Measurements from ENCODE around the gene TFDP1. TPM values are rescaled to one million over a fixed set of nuclear protein-coding genes. Genes with fewer than 3 reads are reported as not detected.

Gene TFDP1
- total RNA-seq, 1 donor from 2014 or later = 49.4 TPM

GRCh38 chr13:113664751-113665596, 80.4 kb downstream of the TFDP1 start:
- TF ChIP-seq EZH2 (IDR thresholded peaks at IDR 0.05; ENCODE audit: insufficient read depth, low read length) = no peak
- H3K27ac Mint-ChIP-seq (ENCODE audit: unreplicated experiment) = no peak overlapping the region
- no peaks in the 10 kb centered on the region for H3K4me1 ChIP-seq (ENCODE audit: insufficient read depth, low read length)
- FAIRE-seq = no peak
- DNase-seq (ENCODE audit: low read depth) = no peak
- peaks cover 9% of the 10 kb centered on the region for H3K27me3 ChIP-seq (ENCODE audit: insufficient read depth, low read length)
- H3K79me2 ChIP-seq (ENCODE audit: insufficient read depth, low read length) = no peaks in the 10 kb centered on the region
- H3K27ac ChIP-seq (ENCODE audit: low read depth, low read length) = no peak overlapping the region
- H3K4me2 ChIP-seq (ENCODE audit: low read length) = no peak overlapping the region
- H3K9me3 ChIP-seq (ENCODE audit: insufficient read depth, low read depth, low read length) = no peaks in the 10 kb centered on the region
- peaks cover 16% of the 10 kb centered on the region for H3K9me3 Mint-ChIP-seq (ENCODE audit: unreplicated experiment)
- no peaks in the 10 kb centered on the region for H3K36me3 Mint-ChIP-seq (ENCODE audit: low read depth, unreplicated experiment)
- H3K36me3 ChIP-seq (ENCODE audit: insufficient read depth, low read length) = no peaks in the 10 kb centered on the region
- peaks cover 10% of the 10 kb centered on the region for H4K20me1 ChIP-seq (ENCODE audit: insufficient read depth, low read length)
- H3K4me3 Mint-ChIP-seq (ENCODE audit: unreplicated experiment) = no peak overlapping the region
- no peak overlapping the region for H3K4me3 ChIP-seq (ENCODE audit: insufficient read depth, low read depth, low read length)
- peaks cover 22% of the 10 kb centered on the region for H3K27me3 Mint-ChIP-seq (ENCODE audit: low read depth, unreplicated experiment)
- H3K9ac ChIP-seq (ENCODE audit: low read length) = no peak overlapping the region
- H3K4me1 Mint-ChIP-seq (ENCODE audit: low read depth, unreplicated experiment) = no peaks in the 10 kb centered on the region
- no peak overlapping the region for H2AFZ ChIP-seq (ENCODE audit: low read depth, low read length)

- H3K27ac ChIP-seq (ENCODE audit: low read depth, low read length) = no peak overlapping the region
- no peak overlapping the region for H3K9ac ChIP-seq (ENCODE audit: low read length)
- TF ChIP-seq CTCF (IDR thresholded peaks at IDR 0.05; ENCODE audit: insufficient read depth, low read depth, low read length) (no peak), EZH2 (IDR thresholded peaks at IDR 0.05; ENCODE audit: insufficient read depth, low read length) (no peak)
- DNase-seq (ENCODE audit: low read depth) (no peak), FAIRE-seq (no peak)
- no peak overlapping the region for H3K4me2 ChIP-seq (ENCODE audit: low read length)
- no peak overlapping the region for H2AFZ ChIP-seq (ENCODE audit: low read depth, low read length)
- no peak overlapping the region for H3K4me3 ChIP-seq (ENCODE audit: insufficient read depth, low read depth, low read length)
- Mint-ChIP-seq H3K9me3 (ENCODE audit: unreplicated experiment) (peaks cover 14% of the 10 kb centered on the region), H3K4me1 (ENCODE audit: low read depth, unreplicated experiment) (no peaks in the 10 kb centered on the region), H3K4me3 (ENCODE audit: unreplicated experiment) (no peak overlapping the region), H3K27ac (ENCODE audit: unreplicated experiment) (no peak overlapping the region), H3K27me3 (ENCODE audit: low read depth, unreplicated experiment) (peaks cover 25% of the 10 kb centered on the region), H3K36me3 (ENCODE audit: low read depth, unreplicated experiment) (no peaks in the 10 kb centered on the region)
- H4K20me1 ChIP-seq (ENCODE audit: insufficient read depth, low read length) = peaks cover 10% of the 10 kb centered on the region
- no peaks in the 10 kb centered on the region for H3K36me3 ChIP-seq (ENCODE audit: insufficient read depth, low read length)
- H3K4me1 ChIP-seq (ENCODE audit: insufficient read depth, low read length) = no peaks in the 10 kb centered on the region
- H3K79me2 ChIP-seq (ENCODE audit: insufficient read depth, low read length) = no peaks in the 10 kb centered on the region
- H3K27me3 ChIP-seq (ENCODE audit: insufficient read depth, low read length) = peaks cover 9% of the 10 kb centered on the region
- no peaks in the 10 kb centered on the region for H3K9me3 ChIP-seq (ENCODE audit: insufficient read depth, low read depth, low read length)
These were observed 81.2 kb downstream of the TFDP1 start for GRCh38 chr13:113665597-113666328.

GRCh38 chr13:113666329-113666670, 81.7 kb downstream of the TFDP1 start:
- H3K4me1 ChIP-seq (ENCODE audit: insufficient read depth, low read length) = no peaks in the 10 kb centered on the region
- H3K79me2 ChIP-seq (ENCODE audit: insufficient read depth, low read length) = no peaks in the 10 kb centered on the region
- no peak overlapping the region for H3K4me3 ChIP-seq (ENCODE audit: insufficient read depth, low read depth, low read length)
- Mint-ChIP-seq H3K27me3 (ENCODE audit: low read depth, unreplicated experiment) (peaks cover 25% of the 10 kb centered on the region), H3K4me3 (ENCODE audit: unreplicated experiment) (no peak overlapping the region), H3K4me1 (ENCODE audit: low read depth, unreplicated experiment) (no peaks in the 10 kb centered on the region), H3K9me3 (ENCODE audit: unreplicated experiment) (peaks cover 8% of the 10 kb centered on the region), H3K27ac (ENCODE audit: unreplicated experiment) (no peak overlapping the region), H3K36me3 (ENCODE audit: low read depth, unreplicated experiment) (no peaks in the 10 kb centered on the region)
- no peak overlapping the region for H3K9ac ChIP-seq (ENCODE audit: low read length)
- no peaks in the 10 kb centered on the region for H3K36me3 ChIP-seq (ENCODE audit: insufficient read depth, low read length)
- TF ChIP-seq CTCF (IDR thresholded peaks at IDR 0.05; ENCODE audit: insufficient read depth, low read depth, low read length) (no peak), EZH2 (IDR thresholded peaks at IDR 0.05; ENCODE audit: insufficient read depth, low read length) (no peak)
- peaks cover 9% of the 10 kb centered on the region for H3K27me3 ChIP-seq (ENCODE audit: insufficient read depth, low read length)
- H2AFZ ChIP-seq (ENCODE audit: low read depth, low read length) = no peak overlapping the region
- no peak for DNase-seq (ENCODE audit: low read depth)
- no peak overlapping the region for H3K27ac ChIP-seq (ENCODE audit: low read depth, low read length)
- H3K9me3 ChIP-seq (ENCODE audit: insufficient read depth, low read depth, low read length) = no peaks in the 10 kb centered on the region
- no peak overlapping the region for H3K4me2 ChIP-seq (ENCODE audit: low read length)
- FAIRE-seq = no peak
- peaks cover 10% of the 10 kb centered on the region for H4K20me1 ChIP-seq (ENCODE audit: insufficient read depth, low read length)

Measured in astrocyte (in vitro differentiated cells and primary cell).